HG03432 (cell line): Measurements from ENCODE around the gene WDR45B.
"Not testable (repeated sequence)": the region's sequence is repeated elsewhere in the genome, so short reads cannot be mapped to it uniquely, and the experiment has no call there.

Experiments
- ATAC-seq: cut with Tn5 transposase; IDR thresholded peaks from one replicate; pipeline ENCODE4 v1.9.1; 2021; ENCODE audit warnings: mild to moderate bottlenecking, moderate library complexity; ENCODE audit not compliant: unreplicated experiment

Gene WDR45B

GRCh38 chr17:82588266-82589175 lies 59.7 kb downstream of the WDR45B start:
- ATAC-seq = no peak

- no peak for ATAC-seq
These were observed 60.8 kb downstream of the WDR45B start for GRCh38 chr17:82587234-82588086.

- ATAC-seq = no peak
These were observed 61.5 kb downstream of the WDR45B start for GRCh38 chr17:82586576-82587233.

GRCh38 chr17:82585935-82586575 lies 62.2 kb downstream of the WDR45B start:
- ATAC-seq = not testable (repeated sequence)

GRCh38 chr17:82583720-82584234 lies 64.5 kb downstream of the WDR45B start:
- ATAC-seq = no peak

- no peak for ATAC-seq
These were observed 65.5 kb downstream of the WDR45B start for GRCh38 chr17:82582709-82583108.

- no peak for ATAC-seq
These were observed 66.0 kb downstream of the WDR45B start for GRCh38 chr17:82582213-82582612.

- not testable (repeated sequence) for ATAC-seq
These were observed 68.3 kb downstream of the WDR45B start for GRCh38 chr17:82579969-82580368.

- no peak for ATAC-seq
These were observed 70.9 kb downstream of the WDR45B start for GRCh38 chr17:82577300-82577699.

GRCh38 chr17:82575581-82576221 lies 72.5 kb downstream of the WDR45B start:
- not testable (repeated sequence) for ATAC-seq

GRCh38 chr17:82574041-82574440 lies 74.2 kb downstream of the WDR45B start:
- ATAC-seq = no peak

GRCh38 chr17:82571855-82572254 lies 76.4 kb downstream of the WDR45B start:
- ATAC-seq = no peak

GRCh38 chr17:82570277-82570676 lies 78.0 kb downstream of the WDR45B start:
- ATAC-seq = no peak

GRCh38 chr17:82569621-82570020 lies 78.6 kb downstream of the WDR45B start:
- no peak for ATAC-seq

GRCh38 chr17:82568997-82569393 lies 79.2 kb downstream of the WDR45B start:
- no peak for ATAC-seq

- ATAC-seq = no peak
These were observed 81.0 kb downstream of the WDR45B start for GRCh38 chr17:82567286-82567685.

GRCh38 chr17:82566129-82566960 lies 81.9 kb downstream of the WDR45B start:
- no peak for ATAC-seq

- no peak for ATAC-seq
These were observed 82.7 kb downstream of the WDR45B start for GRCh38 chr17:82565551-82565950.
